ENCODE measurements around the gene SLC25A22. TPM values are rescaled to one million over a fixed set of nuclear protein-coding genes. Genes with fewer than 3 reads are reported as not detected.

SLC25A22 gene
- polyA plus RNA-seq, 1 donor (not counting 4 experiments of a cell fraction or from before 2014, with no cell fraction given): 13.5 TPM

DNA sequence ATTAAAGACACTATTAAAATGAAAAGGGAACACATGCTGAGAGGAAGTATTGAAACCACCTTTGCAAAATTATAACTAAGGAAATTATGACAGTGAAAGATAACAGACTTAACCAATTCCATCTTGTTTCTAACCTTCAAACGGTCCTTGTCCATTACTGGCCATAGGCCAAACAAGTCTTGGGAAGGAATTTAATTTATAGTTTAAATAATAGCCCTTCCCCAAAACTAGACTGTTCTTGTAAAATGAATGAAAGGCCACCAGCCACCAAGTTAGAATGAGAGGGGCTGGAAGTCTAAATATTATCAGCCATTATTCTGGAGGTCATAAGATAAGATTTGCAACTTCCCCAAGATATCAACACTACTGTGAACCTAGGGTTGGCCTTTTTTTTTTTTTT, 52.7 kb downstream of the SLC25A22 start:
- Histone ChIP-seq H3K9ac (ENCODE audit: control insufficient read depth, extremely low read depth, insufficient read depth, low read length) (no peak overlapping the region), H3K4me2 (ENCODE audit: control insufficient read depth, extremely low read depth, insufficient read depth, low read depth, low read length) (no peak overlapping the region), H3K4me1 (ENCODE audit: control insufficient read depth, extremely low read depth, insufficient read depth, low read length) (peaks cover 16% of the 10 kb centered on the region), H3K36me3 (ENCODE audit: control insufficient read depth in 2 of 2, extremely low read depth in 1 of 2, insufficient read depth in 2 of 2, low read length in 2 of 2) (no peaks in the 10 kb centered on the region), H2AFZ (ENCODE audit: control insufficient read depth, low read length) (no peak overlapping the region), H3K79me2 (ENCODE audit: control insufficient read depth, insufficient read depth, low read length) (peaks cover 30% of the 10 kb centered on the region), H3K27me3 (ENCODE audit: control insufficient read depth, extremely low read depth, insufficient read depth, low read length) (no peaks in the 10 kb centered on the region), H3K9me3 (ENCODE audit: control insufficient read depth, low read depth, low read length) (no peaks in the 10 kb centered on the region), H3K9me1 (ENCODE audit: control insufficient read depth, extremely low read depth, insufficient read depth, low read length) (no peaks in the 10 kb centered on the region), H3K27ac (ENCODE audit: control insufficient read depth, insufficient read depth, low read length) (no peak overlapping the region), H4K20me1 (ENCODE audit: control insufficient read depth, extremely low read depth, insufficient read depth, low read length) (no peaks in the 10 kb centered on the region), H3K4me3 (ENCODE audit: control insufficient read depth in 2 of 3, extremely low read depth in 1 of 3, insufficient read depth in 2 of 3, low read depth in 1 of 3, low read length in 3 of 3) (no peak overlapping the region)
- dilution Hi-C loops (cut with MboI; ENCODE audit: extremely low pct_ligation_motif_present, low sequenced_read_pairs): no loop called here
- DNase-seq (ENCODE audit: low read depth, low spot score) (no peak), FAIRE-seq (no peak)
- TF ChIP-seq, protein P1, sequence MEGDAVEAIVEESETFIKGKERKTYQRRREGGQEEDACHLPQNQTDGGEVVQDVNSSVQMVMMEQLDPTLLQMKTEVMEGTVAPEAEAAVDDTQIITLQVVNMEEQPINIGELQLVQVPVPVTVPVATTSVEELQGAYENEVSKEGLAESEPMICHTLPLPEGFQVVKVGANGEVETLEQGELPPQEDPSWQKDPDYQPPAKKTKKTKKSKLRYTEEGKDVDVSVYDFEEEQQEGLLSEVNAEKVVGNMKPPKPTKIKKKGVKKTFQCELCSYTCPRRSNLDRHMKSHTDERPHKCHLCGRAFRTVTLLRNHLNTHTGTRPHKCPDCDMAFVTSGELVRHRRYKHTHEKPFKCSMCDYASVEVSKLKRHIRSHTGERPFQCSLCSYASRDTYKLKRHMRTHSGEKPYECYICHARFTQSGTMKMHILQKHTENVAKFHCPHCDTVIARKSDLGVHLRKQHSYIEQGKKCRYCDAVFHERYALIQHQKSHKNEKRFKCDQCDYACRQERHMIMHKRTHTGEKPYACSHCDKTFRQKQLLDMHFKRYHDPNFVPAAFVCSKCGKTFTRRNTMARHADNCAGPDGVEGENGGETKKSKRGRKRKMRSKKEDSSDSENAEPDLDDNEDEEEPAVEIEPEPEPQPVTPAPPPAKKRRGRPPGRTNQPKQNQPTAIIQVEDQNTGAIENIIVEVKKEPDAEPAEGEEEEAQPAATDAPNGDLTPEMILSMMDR (optimal IDR thresholded peaks at IDR 0.05 in 1 of 3, IDR thresholded peaks at IDR 0.05 in 1 of 3, conservative IDR thresholded peaks at IDR 0.05 in 1 of 3; ENCODE audit: extremely low read depth in 1 of 3, insufficient read depth in 2 of 3, low read length in 3 of 3): no peak
- TF ChIP-seq EZH2 (IDR thresholded peaks at IDR 0.05; ENCODE audit: low read length): no peak

DNA sequence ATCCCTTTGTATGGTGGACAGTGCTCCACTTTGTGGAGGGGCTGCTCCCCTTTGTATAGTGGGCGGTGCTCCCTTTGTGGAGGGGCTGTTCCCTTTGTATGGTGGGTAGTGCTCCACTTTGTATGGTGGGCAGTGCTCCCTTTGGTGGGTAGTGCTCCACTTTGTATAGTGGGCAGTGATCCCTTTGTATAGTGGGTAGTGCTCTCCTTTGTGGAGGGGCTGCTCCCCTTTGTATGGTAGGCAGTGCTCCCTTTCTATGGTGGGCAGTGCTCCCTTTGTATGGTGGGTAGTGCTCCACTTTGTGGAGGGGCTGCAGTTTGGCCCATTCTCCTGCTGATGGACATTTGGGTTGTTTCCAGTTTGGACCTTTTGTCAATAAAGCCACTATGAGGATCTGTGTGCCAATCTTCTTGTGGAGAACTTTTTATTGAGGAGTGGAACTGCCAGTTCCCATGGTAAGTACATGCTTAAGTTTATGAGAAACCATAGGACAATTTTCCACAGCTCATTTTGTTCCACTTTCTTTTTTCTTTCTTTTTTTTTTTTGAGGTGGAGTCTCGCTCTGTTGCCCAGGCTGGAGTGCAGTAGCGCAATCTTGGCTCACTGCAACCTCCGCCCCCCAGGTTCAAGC, 55.4 kb downstream of the SLC25A22 start:
- Histone ChIP-seq H3K9me1 (ENCODE audit: control insufficient read depth, extremely low read depth, insufficient read depth, low read length) (no peaks in the 10 kb centered on the region), H3K36me3 (ENCODE audit: control insufficient read depth in 2 of 2, extremely low read depth in 1 of 2, insufficient read depth in 2 of 2, low read length in 2 of 2) (no peaks in the 10 kb centered on the region), H3K4me3 (ENCODE audit: control insufficient read depth in 2 of 3, extremely low read depth in 1 of 3, insufficient read depth in 2 of 3, low read depth in 1 of 3, low read length in 3 of 3) (no peak overlapping the region), H3K4me2 (ENCODE audit: control insufficient read depth, extremely low read depth, insufficient read depth, low read depth, low read length) (no peak overlapping the region), H2AFZ (ENCODE audit: control insufficient read depth, low read length) (no peak overlapping the region), H3K27ac (ENCODE audit: control insufficient read depth, insufficient read depth, low read length) (no peak overlapping the region), H3K4me1 (ENCODE audit: control insufficient read depth, extremely low read depth, insufficient read depth, low read length) (peaks cover 12% of the 10 kb centered on the region), H3K27me3 (ENCODE audit: control insufficient read depth, extremely low read depth, insufficient read depth, low read length) (no peaks in the 10 kb centered on the region), H3K9ac (ENCODE audit: control insufficient read depth, extremely low read depth, insufficient read depth, low read length) (no peak overlapping the region), H3K79me2 (ENCODE audit: control insufficient read depth, insufficient read depth, low read length) (peaks cover 4% of the 10 kb centered on the region), H3K9me3 (ENCODE audit: control insufficient read depth, low read depth, low read length) (no peaks in the 10 kb centered on the region), H4K20me1 (ENCODE audit: control insufficient read depth, extremely low read depth, insufficient read depth, low read length) (no peaks in the 10 kb centered on the region)
- FAIRE-seq (no peak), DNase-seq (ENCODE audit: low read depth, low spot score) (no peak)
- TF ChIP-seq EZH2 (IDR thresholded peaks at IDR 0.05; ENCODE audit: low read length): no peak
- TF ChIP-seq, protein P1 (optimal IDR thresholded peaks at IDR 0.05 in 1 of 3, IDR thresholded peaks at IDR 0.05 in 1 of 3, conservative IDR thresholded peaks at IDR 0.05 in 1 of 3; ENCODE audit: extremely low read depth in 1 of 3, insufficient read depth in 2 of 3, low read length in 3 of 3): no peak
- dilution Hi-C loops (cut with MboI; ENCODE audit: extremely low pct_ligation_motif_present, low sequenced_read_pairs): no loop called here
